Urothelium cell line (cell line): Measurements from ENCODE around the gene BPHL.
"Not testable (repeated sequence)": the region's sequence is repeated elsewhere in the genome, so short reads cannot be mapped to it uniquely, and the experiment has no call there.

Source experiments
- DNase-seq: peaks from one replicate; pipeline ENCODE4 v3.0.0; 2011; ENCODE audit warnings: low spot score, mixed read lengths
- FAIRE-seq: peaks from 2 replicates; lab custom pipeline; 2011; peaks lifted over from hg19 to GRCh38; lab: Jason Lieb, UNC

Gene BPHL

DNA sequence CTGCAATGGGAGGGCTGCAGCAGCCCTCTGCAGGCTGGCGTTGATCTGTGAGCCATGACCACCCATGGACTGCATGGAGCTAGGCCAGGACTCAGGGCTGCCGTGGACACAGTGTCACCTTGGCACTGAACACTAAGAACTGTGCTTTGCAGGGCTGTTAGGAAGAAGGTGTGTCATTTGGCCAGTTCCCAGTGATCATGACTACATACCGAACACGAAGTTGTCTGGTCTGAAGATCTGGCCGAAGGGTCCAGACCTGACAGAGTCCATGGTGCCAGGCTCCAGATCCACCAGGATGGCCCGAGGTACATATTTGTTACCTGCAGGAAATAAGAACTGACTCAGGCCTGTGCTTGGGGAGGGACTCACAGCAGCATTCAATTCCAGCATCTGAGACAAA lies 36.9 kb downstream of the BPHL start:
- DNase-seq, FAIRE-seq: not testable (repeated sequence)

DNA sequence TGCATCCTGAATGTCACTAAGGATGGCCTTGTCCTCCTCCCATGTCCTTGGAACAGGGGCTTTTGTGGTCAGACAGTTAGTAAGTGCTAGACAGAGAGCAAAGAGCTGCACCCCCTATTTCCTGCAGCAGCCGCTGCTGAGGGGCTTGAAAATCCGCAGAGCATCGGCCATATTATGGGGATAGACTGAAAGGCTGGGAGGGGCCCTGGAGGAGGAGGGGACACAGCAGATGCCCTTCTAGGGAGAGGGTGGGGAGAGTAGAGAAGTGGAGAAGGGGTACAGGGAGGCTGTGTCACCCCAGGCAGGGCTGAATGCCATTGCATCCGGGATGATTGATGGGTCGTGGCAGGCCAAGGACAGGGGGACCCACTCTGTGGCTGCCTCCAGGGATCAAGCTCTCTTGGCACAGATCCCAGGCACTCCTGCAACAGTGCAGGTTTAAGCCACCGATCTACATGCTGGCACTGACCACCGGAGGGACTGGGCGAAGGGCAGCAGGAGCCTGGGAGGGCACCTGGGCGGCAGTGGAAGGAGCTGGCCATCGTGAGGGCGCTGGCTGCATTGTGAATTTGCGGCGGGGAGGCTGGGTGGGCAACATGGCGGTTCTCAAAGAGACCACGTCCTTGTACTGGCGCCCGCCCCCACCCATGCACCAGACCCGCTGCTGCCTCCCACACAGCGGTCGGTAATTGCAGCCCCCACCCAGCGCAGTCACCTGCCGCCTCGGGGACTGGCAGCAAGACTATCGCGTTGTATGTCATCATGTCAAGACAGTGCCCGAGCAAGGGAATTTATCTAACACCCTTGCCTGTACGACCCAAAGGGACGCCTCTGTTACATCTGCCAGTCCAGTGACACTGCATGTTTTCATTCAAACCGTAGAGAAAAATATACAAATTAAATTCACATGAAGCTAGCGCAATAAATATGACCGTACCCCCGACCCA lies 37.9 kb downstream of the BPHL start:
- DNase-seq: peak; percentile 12
- FAIRE-seq: peak; percentile 67

DNA sequence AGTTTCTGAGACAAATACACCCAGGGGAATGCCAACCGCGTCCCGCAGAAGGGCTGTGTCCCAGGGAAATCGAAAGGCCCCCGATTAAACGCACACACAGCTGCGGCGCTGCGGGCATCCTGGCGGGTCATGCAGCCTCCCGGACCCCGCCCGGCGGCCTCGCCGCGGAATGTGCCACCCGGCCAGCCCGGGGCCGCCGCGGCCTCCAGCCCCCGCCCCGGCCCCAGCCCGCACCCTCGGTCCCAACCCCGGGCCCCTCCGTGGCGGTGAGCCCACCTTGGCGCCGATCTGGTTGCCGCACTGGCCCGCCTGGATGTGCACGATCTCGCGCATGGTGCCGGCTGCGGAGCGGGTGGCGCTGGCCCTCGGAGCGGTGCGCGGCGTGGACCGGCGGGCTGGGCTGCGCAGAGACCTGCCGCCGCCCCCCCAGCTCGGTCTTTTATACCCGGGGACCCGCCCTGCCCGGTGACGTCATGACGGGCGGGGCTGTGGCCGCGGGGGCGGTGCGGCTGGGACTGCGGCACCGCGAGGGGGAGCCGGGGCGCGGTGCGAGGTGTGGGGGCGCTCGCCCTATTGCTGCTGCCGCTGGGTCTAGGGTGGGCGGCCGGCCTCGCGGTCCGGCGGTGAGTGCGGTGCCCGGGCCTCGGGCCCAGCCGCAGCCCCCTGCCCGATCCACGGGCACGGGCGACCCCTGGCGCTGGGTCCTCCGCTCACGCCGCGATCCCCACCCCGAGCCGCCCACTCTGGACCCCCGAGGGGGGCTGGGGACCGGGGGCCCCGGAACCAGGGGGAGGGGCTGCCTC lies 38.8 kb downstream of the BPHL start, which contains the start of gene TUBB2A:
Gene TUBB2A (minus strand): TSS at position 414 of the 803 bp plus-strand sequence. CDS start 81 bp downstream, at position 333.
- FAIRE-seq: peak; percentile 66
- peak; percentile 93 for DNase-seq

DNA sequence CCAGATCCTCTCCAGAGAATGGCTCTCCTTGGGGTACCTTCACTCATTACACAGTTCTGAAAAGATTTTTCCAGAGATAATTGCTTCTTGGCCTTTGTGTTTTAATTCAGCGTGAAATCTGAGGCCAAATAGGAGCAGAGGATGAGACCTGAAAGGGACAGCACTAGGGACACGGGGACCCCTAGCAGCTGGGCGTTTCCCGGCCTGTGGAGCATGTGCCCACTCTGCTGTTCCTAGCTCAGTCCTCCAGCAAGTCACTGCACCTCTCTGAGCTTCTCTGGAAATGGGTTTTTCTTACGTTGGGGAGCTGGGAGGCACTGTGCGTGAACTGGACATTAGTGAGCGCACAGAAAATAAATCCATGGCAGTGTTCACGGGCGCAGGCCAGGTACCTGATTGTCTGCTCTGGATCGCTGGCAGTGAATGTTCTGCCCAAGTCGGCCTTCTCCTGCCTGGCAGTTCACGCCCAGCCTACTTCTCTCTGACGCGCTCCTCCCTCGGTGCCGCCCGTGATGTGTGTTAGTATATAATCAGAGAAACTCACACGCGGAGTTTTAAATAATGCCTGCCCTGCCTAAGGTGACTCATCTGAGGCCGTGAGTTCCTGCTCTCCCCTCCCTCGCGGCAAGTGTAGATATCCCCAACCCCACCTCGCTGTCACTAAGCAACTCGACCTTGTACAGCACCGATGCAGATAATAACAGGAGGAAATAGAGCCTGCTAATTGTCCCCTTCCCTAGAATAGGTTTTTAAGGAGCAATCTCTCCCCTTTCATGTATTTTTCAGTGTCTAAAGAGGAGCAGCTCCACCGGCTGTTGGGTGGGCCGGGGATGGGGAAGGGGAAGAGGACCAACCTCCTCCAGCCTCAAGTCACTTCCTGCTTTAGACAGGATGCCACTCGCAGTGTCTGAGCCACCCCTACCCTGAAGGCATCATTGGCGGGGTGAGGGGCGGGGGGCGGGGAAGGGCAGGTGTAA lies 41.6 kb downstream of the BPHL start:
- DNase-seq: peak; percentile 29
- FAIRE-seq: no peak

DNA sequence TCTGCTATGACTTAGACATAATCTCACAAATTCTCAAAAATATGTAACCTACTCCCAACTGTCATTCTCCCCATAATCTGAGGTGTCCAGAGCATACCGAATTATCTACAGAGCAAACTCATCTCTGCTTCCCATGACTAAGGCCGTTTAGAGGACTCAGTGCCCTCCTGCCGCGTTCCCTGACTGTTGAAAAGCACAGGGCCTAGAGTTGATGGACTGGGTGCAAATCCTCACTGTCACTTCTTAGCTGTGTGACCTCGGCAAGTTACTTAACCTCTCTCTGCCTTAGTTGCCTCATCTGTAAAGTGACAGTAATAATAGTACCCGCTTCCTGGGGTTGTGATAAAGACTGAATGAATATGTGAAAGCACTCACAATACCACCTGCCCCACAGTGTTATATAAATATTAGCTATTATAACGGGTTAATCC lies 43.6 kb downstream of the BPHL start:
- DNase-seq (no peak), FAIRE-seq (no peak)

DNA sequence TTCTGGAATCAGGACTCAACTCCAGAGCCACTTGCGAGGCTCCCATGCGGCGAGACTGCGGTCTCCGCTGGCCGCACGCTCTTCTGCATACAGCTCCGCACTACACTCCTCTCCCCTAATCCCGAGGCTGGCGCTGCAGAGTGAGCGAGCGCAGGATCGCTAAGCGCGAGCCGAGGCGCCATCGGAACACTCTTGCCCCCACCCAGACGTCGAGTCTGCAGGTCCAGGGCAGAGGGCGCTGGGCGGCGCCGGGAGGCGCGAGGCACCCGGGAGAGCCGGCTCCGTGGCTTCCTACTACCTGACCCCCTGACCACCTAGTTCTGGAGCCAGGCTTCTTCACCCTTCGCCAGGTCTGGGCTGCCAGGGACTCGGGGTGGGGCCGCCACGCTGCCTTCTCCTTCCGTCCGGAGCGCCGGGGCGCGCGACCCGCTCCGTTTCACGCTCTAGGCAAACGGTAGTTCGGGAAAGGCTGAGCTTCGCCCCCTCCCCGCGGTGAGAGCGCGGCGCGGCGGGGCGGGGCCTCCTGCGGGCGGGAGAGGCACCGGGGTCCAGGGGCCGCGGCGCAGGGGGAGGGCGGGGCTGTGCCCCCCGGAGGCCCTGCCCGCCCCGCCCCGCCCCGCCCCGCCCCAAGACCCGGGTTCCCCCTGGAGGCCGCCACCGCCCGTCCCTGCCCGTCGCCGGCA lies 44.2 kb downstream of the BPHL start:
- DNase-seq: peak; percentile 90
- no peak for FAIRE-seq

DNA sequence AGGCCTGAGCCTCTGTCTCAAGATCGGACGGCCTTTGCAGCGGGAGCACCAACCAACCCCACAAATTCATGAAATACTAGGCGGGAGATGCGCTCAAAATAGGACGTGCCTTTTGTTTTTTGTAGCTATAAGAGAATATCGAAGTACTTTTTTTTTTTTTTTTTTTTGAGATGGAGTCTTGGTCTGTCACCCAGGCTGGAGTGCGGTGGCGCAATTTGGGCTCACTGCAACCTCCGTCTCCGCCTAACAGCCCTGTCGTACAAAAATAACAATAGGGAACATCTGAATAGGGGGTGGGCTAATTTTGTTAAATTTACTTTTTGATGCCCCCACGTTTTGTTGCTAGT lies 44.7 kb downstream of the BPHL start:
- FAIRE-seq: no peak
- DNase-seq: no peak

DNA sequence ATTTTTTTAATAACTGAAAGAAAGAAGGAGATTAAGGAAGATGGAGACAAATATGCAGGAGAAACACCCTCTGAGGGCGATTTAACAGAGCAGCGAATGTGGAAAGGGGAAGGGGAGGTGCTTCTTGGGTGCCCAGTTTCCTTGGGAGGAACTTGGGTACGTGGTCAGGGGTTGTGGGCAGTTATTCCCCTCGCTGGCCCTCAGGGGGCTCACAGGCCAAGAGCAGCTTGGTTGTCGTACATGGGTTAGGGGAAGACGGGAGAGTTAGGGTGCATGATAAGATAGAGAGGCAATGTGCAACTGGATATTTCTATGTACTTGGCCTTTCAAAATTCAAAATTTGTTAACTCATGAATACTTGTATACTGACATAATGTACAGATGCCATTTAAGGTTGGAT lies 45.9 kb downstream of the BPHL start:
- no peak for DNase-seq
- FAIRE-seq: no peak

DNA sequence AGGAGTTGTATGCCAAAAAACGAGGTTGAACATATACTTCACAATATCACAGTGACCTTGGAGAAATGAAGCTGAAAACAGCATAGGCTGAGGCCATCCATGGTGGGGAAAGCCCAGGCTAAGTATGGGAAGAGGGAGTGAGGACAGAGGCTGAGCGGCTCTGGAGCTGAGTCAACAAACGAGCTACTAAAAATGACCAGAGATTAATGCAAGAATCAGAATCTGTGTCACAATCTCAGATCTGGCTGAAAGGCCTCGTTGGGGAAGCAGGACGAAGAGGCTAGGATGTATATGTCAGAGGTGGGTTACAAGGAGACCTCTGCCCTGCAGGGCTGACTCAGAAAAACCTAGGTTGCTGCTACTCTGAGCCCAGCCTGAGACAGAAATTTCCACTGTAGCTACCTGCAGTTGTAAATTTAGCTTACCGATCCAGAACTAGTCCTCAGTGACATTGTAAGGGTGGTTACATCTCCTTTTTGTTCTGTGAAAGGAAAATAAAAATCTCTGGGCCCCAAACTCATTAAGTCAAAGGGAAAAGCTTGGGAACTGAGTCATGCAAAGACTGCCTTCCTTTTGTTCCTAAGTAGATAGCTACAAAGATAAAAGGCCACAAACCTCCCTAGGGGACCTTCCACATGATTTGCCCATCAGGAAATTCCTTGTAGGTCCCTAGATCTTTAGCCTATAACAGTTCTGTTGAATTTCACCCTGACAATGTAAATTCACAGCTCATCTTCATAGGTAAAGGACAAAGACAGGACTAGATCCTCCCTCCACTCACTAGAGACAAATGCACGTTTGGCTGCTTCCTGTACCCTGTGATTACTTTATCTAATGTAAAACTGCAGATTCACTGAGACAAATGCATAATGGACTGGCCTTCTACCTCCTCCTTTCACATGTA lies 47.4 kb downstream of the BPHL start:
- no peak for DNase-seq
- FAIRE-seq: no peak

DNA sequence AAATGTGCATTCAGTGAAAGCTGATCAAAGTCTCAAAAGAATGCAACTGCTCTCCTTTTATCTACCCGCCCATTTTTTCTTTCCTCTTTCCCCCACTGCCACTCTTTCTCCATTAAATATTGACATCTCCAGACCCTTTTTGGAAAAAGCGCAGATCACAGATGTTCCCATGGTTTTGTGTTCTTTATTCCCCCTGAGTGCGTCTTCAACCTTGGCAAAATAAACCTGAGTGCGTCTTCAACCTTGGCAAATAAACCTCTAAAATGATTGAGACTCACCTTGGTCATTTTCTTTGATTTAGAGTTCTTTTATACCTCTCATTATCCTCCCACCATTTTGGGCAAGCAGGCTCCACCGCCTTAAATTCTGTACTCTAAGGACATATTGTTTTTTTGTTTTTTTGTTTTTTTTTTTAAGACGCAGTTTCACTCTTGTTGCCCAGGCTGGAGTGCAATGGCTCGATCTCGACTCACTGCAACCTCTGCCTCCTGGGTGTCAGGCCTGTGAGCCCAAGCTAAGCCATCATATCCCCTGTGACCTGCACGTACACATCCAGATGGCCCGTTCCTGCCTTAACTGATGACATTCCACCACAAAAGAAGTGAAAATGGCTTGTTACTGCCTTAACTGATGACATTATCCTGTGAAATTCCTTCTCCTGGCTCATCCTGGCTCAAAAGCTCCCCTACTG lies 48.2 kb downstream of the BPHL start:
- not testable (repeated sequence) for FAIRE-seq, DNase-seq

DNA sequence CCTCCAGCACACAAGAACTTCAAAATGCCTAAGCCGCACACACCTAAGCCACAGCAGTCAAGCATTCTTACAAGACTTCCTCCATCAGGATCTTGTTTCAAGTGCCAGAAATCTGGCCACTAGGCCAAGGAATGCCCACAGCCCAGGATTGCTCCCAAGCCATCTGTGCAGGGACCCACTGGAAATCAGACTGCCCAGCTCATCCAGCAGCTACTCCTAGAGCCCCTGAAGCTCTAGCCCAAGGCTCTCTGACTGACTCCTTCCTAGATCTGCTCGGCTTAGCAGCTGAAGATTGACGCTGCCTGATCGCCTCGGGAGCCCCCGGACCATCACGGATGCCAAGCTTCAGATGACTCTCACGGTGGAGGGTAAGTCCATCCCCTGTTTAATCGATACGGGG lies 49.5 kb downstream of the BPHL start:
- DNase-seq, FAIRE-seq: not testable (repeated sequence)

DNA sequence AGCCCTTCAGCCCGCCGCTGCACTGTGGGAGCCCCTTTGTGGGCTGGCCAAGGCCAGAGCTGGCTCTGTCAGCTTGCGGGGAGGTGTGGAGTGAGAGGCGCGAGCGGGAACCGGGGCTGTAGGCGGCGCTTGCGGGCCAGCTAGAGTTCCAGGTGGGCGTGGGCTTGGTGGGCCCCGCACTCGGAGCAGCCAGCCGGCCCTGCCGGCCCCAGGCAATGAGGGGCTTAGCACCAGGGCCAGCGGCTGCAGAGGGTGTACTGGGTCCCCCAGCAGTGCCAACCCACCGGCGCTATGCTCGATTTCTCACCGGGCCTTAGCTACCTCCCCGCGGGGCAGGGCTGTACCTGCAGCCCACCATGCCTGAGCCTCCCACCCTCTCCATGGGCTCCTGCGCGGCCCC lies 52.2 kb downstream of the BPHL start:
- not testable (repeated sequence) for FAIRE-seq, DNase-seq

DNA sequence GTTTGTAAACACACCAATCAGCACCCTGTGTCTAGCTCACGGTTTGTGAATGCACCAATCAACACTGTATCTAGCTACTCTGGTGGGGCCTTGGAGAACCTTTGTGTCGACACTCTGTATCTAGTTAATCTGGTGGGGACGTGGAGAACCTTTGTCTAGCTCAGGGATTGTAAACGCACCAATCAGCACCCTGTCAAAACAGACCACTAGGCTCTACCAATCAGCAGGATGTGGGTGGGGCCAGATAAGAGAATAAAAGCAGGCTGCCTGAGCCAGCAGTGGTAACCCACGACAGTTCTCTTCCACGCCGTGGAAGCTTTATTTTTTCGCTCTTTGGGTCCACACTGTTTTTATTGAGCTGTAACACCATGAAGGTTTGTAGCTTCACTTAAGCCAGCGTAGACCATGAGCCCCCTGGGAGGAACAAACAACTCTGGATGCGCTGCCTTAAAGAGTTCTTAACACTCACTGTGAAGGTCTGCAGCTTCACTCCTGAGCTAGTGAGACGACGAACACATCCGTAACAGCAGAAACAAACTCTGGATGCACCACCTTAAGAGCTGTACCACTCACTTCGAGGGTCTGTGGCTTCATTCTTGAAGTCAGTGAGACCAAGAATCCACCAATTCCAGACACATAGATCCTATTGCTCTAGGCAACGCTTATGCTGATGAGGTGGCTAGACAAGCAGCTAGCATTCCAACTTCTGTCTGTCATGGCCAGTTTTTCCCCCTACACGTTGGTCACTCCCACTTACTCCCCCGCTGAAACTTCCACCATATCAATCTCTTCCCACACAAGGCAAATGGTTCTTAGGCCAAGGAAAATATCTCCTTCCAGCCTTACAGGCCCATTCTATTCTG lies 53.0 kb downstream of the BPHL start:
- FAIRE-seq, DNase-seq: not testable (repeated sequence)

DNA sequence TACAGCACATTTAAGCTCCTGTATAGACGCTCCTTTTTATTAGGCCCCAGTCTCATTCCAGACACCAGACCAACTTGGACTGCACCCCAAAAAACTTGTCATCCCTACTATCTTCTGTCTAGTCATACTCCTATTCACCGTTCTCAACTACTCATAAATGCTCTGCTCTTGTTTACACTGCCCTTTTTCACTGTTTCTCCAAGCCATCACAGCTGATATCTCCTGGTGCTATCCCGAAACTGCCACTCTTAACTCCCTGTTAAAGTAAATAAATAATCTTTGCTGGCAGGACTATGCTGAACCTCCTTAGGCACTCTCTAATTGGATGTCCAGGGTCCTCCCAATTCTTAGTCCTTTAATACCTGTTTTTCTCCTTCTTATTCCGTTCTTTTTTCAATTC lies 54.3 kb downstream of the BPHL start:
- not testable (repeated sequence) for FAIRE-seq, DNase-seq

DNA sequence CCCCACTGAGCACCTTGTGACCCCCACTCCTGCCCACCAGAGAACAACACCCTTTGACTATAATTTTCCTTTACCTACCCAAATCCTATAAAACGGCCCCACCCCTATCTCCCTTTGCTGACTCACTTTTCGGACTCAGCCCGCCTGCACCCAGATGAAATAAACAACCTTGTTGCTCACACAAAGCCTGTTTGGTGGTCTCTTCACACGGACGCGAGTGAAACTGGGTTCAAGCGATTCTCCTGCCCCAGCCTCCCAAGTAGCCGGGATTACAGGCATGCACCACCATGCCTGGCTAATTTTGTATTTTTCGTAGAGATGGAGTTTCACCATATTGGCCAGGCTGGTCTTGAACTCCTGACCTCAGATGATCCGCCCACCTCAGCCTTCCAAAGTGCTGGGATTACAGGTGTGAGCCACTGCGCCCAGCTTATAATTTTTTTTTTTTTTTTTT lies 55.2 kb downstream of the BPHL start:
- FAIRE-seq, DNase-seq: not testable (repeated sequence)

DNA sequence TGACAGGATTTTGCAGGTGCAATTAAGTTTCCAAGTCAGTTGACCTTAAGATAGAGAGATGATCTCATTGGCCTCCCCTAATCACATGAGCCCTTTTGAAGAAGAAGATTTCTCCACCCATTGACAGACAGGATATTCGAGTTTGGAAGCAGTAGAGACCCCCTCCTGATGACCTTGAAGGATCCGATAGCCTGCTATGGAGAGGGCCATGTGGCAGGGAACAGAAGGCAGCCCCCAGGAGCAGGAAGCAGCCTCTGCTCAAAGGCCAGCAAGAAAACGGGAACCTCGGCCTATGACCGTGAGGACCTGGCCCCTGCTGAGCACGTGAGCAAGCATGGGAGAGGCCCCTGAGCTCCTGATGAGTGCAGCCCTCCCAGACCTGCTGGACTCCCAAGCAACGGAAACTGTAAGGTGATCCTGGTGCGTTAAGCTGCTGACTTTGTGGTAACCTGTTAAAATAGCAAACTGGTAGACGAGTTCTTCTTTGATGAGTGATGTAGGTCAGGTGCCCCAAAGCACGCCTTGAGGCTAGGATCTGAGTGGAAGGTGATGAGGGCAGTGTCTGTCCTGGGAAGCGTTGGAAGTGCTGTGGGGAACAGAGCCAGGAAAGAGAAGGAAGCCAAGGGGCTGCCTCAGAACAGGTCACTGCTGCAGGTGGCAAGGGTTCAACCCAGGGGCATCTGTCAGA lies 57.3 kb downstream of the BPHL start:
- FAIRE-seq (no peak), DNase-seq (no peak)
